GM21381 (cell line): Measurements from ENCODE around the gene ARHGEF26.
"Not testable (repeated sequence)": the region's sequence is repeated elsewhere in the genome, so short reads cannot be mapped to it uniquely, and the experiment has no call there.

Experiments used
- ATAC-seq: cut with Tn5 transposase; IDR thresholded peaks from one replicate; pipeline ENCODE4 v1.9.1; 2021; ENCODE audit warnings: mild to moderate bottlenecking, moderate library complexity; ENCODE audit not compliant: unreplicated experiment

The ARHGEF26 gene, protein sequence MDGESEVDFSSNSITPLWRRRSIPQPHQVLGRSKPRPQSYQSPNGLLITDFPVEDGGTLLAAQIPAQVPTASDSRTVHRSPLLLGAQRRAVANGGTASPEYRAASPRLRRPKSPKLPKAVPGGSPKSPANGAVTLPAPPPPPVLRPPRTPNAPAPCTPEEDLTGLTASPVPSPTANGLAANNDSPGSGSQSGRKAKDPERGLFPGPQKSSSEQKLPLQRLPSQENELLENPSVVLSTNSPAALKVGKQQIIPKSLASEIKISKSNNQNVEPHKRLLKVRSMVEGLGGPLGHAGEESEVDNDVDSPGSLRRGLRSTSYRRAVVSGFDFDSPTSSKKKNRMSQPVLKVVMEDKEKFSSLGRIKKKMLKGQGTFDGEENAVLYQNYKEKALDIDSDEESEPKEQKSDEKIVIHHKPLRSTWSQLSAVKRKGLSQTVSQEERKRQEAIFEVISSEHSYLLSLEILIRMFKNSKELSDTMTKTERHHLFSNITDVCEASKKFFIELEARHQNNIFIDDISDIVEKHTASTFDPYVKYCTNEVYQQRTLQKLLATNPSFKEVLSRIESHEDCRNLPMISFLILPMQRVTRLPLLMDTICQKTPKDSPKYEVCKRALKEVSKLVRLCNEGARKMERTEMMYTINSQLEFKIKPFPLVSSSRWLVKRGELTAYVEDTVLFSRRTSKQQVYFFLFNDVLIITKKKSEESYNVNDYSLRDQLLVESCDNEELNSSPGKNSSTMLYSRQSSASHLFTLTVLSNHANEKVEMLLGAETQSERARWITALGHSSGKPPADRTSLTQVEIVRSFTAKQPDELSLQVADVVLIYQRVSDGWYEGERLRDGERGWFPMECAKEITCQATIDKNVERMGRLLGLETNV

DNA sequence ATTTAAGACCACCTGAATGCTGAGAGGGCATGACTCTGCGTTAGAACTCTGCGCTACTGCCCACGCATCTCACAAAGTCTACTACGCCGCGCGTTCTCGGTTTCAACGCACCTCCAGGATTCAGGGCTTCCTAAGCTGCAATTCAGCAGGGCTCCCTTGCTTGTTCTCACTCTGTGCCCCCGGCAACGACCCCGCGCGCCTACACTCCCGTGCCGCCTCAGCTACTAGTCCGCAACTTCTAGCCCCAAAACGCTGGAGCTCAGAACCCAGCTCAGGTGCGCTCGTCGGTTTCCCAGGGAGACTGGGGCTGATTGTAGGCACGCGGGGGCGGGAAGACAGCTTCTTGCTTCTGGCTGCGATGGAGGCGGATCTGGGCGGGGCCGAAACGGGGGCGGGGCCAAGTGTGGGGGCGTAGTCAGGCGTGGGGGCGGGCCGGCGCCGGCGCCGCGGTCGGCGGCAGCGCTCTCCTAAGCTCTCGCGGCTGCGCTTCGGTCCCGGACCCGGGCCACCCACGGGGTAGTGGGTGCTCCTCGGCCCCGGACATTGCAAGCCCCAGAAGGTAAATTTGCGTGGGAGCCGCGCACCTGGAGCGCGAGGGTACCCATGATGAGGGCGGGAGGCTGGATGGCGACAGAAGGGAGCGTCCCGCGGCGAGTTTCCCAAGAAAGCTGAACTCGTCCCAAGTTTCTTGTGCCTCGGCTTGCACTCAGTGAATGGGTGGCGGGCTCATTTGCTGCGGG lies at the start of gene ARHGEF26:
TSS of gene ARHGEF26 (plus strand) at position 430 of the 740 bp plus-strand sequence. CDS start 603 bp downstream, outside the sequence.
- peak; percentile 81 for ATAC-seq

DNA sequence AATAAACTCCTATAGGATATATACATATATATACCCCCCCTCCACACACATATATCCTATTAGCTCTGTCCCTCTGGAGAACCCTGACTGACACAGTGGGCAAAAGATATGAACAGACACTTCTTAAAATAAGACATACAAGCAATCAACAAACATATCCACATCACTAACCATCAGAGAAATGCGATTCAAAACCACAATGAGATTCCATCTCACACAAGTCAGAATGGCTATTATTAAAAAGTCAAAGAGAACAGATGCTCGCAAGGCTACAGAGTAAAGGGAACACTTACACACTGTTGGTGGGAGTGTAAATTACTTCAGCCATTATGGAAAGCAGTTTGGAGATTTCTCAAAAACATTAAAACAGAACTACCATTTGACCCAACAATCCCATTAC lies 46.2 kb upstream of the ARHGEF26 start:
- ATAC-seq = no peak

DNA sequence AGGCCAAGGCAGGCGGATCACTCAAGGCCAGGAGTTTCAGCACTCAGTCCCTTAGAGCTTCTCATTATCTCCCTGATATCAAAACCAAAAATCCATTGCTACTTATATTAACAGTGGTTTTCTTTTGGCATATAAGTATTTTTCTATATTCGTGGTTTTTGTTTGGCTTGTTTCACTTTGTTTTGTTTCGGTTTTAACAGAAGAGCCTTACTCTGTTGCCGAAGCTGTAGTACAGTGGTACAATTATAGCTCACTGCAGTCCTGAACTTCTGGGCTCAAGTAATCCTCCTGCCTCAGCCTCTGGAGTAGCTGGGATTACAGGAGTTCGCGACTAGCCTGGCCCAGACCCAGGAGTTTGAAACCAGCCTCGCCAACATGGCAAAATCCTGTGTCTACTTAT lies 42.5 kb upstream of the ARHGEF26 start:
- no peak for ATAC-seq

DNA sequence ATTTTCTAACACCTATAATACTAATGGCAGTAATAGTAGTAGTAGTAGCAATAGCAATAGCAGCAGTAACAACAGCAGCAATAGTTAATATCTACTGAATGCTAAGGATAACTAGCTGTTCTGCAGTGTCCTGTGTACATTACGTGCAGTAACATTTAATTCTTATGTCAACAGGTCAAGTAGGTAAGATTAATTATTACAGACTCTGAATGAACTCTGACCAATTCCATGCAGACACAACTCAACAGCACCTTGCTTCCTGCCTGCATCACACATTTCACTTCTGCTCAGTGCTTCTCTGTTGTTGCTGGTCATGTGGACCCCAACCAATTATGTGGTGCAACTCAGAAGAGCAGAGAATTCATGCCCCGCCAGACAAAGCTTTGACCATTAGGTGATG lies 39.9 kb upstream of the ARHGEF26 start:
- ATAC-seq = no peak

DNA sequence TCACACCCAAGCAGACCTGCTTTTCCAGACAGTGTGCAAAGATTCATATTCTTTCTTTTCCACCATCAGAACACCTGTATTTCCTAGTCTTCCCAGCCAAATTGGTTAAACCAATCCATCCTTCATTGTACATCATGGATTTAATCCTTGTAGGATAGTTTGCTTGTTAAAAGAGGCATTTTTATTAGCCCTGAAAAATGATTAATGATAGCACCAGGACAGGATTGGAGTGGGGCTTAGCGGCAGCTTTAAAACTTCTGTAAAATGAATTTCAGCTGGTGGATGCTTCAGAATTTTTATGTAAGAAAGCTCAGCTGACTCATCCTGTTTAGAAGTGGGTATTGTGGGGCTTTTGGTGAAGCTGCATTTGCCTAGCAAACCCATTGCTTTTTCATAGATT lies 36.1 kb upstream of the ARHGEF26 start:
- ATAC-seq = no peak

DNA sequence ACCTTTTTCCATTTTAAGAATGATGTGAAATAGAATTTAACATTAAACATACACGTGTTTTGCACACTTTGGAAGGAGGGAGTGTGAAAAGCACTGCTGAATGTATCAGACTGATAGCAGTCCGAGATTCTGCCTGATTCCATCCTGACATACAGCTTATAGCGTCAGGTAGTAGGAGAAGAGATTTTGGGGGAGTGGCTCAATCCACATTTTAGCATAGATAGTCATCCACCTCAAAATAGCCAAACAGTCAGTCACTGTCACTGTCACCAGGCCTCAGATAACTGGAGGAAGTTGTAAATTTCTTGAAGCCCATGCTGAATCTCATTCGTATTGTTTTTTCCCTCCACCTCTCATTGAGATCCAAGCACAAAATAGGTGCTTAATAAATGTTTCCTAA lies 35.4 kb upstream of the ARHGEF26 start:
- ATAC-seq = no peak

DNA sequence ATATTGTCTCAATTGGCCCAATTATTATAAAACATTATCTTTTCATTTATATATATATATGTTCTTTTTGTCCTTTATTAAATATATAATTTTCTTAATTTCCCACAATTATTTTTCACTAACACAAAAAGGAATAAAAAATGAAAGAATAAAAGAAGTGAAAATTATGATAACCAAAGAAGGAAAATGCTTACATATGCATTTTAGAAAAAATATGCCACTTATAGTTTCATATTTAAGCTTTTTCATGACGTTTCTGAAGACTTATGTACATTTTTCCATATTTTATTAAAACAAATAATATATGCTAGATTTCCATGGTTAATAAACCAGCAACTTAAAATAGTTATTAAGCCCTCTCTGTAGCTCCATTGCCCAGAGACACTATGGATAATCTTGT lies 34.9 kb upstream of the ARHGEF26 start:
- no peak for ATAC-seq

DNA sequence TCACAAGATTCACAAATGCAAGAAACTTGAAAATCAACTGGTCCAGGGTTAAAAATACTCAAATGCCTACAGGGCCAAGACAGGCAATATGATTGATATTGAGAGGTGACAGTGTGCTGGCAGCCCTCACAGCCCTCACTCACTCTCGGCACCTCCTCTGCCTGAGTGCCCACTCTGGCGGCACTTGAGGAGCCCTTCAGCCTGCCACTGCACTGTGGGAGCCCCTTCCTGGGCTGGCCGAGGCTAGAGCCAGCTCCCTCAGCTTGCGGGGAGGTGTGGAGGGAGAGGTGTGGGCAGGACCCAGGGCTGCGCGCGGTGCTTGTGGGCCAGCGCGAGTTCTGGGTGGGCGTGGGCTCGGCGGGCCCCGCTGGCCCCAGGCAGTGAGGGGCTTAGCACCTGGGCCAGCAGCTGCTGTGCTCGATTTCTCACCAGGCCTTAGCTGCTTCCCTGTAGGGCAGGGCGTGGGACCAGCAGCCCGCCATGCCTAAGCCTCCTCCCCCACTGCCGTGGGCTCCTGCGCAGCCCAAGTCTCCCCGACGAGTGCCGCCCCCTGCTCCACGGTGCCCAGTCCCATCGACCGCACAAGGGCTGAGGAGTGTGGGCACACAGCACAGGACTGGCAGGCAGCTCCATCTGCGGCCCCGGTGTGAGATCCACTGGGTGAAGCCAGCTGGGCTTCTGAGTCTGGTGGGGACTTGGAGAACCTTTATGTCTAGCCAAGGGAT lies 33.3 kb upstream of the ARHGEF26 start:
- not testable (repeated sequence) for ATAC-seq

DNA sequence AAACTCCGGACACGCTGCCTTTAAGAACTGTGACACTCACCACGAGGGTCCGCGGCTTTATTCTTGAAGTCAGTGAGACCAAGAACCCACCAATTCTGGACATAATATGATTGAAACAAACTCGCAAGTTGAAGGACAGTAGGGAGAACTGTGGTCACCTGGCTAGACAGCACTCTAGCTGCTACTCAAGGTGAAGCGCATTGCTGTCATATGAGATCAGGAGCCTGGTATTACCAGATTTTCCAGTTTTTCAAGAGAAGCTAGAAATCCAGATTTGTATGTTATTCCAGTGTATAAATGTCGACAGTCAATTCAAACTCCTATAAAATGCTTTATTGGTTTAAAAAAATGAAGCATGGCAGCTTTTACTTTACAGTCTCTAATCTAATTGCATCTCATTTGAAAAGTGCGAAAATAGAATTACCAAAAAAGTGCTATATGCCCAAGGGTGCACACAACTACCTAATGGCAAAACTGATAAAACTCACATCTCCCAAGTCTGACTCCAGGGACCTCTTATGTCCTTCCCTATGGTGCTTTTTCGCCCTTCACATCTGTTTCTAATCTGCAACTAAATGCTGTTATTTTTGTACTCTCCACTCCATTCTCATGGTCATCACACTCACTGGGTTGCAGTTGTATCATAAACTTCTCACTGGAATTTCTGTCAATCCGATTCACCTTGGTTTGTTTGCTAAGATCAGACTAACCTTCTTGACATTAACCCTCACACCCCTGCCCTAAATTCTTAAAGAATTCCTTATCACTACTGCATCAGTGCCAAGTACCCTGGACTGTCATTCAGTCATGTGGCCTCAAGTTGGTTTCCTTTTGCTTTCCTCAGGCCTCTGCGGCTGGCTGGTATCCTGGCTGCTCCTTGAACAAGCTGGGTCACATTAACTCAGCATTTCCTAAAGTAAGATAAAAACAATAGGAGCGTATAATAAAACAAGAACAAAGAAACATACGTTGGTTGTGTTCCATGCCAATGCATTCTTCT lies 31.5 kb upstream of the ARHGEF26 start:
- ATAC-seq = no peak

DNA sequence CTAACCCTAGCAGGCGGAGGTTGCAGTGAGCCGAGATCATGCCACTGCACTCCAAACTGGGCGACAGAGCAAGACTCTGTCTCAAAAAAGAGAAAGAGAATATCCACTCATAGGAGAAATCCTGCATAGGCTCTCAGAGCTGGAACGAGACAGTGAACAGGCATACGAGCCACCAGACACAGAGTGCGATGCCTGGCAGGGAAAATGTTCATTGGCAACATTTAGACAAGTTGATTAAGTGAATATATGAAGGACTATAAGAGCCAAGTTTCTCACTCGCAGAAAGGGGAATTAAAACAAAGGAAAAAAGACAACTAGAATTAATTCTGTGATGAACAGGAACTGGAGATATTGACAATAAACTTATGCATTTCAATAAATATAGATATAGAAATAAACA lies 27.1 kb upstream of the ARHGEF26 start:
- no peak for ATAC-seq

DNA sequence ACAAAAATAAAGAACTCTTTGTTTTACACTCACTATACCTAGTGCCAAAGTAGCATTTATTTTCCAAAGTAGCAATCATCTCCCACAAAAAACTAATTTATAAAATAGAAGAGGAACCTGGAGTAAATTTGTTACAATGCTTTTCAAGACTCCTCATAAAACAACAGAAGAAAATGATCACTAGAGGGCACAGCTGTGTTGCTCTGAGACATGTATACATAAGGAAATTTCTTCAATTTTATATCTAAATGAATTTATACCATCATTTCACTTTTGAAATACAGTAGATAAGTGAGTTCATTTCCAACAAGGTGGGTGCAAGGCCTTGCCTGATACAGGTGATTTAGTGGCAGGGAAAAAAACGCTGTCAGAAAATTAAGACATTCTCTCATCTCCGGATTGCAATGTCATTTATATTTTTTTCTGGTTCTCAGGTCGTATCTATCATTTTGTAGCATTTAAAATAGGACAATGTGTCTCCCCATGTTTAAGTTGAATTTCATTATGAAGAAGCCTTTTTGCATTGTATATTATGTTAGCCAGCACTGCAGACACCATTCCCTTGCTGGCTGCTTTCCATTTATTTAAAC lies 25.3 kb upstream of the ARHGEF26 start:
- no peak for ATAC-seq

DNA sequence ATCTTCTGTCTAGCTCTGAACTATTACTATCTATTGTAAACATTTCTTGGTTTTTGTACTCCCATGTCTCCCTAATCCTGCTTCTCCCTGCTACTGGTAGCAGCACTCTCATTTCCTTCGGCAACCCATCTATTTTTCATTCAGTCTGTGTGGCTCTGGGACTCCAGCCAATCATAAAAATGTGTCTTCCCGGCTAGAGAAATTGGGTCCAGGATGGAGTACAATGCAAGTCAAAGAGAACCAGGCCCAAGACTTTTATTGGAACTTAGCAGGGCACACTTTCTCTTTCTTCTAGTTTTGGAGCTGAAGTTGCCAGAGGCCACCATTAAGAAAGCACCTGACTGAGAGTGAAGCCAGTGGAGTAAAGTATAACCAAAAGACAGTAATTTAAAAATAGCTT lies 22.8 kb upstream of the ARHGEF26 start:
- no peak for ATAC-seq

DNA sequence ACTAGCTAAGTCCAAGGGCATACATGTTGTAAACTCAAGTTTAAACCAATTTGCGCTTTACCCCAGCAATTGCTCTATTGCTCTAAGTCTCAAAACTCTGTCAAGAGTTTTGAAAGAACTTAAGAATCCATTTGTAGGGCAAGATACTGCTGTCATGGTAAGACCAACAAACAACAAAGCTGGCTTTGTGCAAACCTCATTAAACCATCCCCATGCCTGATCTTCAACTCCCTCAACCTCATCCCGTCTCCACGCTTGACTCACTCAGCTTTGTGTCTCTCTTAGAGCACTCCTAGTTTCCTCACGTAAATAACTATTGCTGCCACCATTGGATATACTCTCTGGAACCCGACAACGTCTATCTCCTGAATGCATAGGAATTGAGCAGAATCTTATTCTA lies 20.6 kb upstream of the ARHGEF26 start:
- no peak for ATAC-seq

DNA sequence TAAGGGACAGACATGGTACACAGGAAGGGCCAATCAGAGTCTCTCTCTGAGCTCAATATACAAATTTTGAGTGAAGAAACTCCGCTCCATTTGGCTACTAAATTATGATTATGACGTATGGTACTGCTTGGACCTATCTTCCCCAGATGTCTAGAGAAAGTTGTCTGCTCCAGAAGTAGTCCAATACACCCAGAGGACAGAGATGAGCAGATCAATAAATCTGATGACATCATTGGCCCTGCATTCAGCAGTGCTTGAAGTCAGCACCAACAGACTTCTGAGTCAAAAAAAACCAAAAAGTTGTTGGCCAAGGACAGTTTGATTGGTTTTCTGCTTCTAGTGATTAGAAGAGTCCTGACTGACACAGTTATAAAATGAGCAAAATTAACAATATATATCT lies 19.9 kb upstream of the ARHGEF26 start:
- no peak for ATAC-seq

DNA sequence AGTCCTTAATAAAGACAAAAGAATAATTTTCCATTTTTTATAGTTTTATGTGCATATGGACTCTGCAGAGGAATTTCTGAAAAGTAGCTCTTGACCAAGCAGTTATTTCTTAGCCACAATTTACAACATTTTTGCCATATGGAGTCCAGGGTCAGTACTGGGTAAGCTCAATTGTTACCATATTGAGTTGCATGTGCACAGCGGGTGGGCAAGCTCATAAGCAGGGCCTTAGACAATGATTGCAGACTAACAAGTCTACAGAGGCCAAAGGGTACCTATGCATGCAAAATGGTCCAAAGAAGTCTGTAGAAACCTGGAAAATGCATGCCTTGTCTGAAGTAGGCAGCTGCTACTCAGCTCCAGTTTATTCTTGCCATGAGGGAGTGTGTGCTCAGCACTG lies 19.0 kb upstream of the ARHGEF26 start:
- ATAC-seq = no peak

DNA sequence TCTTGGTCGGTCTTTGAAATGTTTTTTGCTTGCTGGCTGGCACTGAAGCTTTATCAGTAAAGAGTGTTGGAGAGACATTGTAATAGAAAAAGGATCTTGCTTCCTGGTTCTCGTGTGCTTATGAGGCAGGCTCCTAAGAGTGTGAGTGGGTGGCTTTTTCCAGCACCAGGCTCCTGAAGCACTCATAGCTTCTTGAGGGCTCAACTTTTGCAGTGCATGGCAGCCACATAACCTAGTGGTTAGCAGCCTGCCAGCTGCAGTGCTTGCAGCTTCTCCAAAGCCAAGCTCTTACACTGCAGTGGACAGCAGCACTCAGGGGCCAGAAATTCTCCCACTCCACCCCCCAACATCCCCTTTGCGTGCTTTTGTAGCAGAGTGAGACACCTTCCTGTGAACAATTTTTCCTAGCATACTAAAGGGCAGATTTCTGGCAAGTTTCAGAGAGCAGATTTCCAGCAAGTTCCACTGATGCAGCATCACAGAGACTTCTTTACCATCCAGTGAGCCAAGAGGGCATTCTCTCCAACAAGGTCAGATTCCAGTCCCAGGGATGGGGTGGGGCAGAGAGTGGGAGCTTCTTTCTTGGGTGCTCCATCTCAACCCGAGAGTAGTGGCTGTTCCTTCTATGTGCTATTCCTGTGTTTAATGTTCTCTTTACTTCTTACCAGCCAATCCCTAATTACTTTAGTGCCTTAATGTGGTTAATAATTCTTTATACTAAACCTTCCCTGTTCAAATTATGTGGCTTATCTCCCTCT lies 15.8 kb upstream of the ARHGEF26 start:
- ATAC-seq = no peak

DNA sequence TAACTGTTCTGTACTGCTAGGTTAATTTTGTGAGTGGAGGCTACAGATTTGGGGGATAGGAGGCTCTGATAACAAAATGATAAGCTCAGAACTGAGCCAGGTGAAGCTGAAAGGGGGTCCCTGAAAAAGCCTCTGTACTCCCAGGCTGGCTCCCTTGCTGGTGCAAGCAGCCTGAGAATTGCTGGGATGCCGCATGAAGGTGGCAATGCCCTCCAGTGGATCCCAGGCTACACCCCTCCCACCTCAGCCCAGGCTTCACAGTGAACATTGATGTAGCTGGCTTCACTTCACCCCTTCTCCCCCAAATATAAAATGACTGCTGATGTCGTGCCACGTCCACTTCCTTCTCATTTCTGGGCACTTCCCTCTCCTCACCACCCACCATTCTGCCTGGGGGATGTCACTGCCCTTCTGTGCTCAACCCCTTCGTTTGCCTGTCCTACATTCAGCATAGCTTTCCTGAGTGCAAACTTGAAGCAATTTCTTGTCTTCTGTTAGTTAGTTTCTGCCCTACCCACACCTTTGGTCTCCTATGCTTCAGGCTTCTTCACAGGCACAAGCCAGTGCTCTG lies 9.7 kb upstream of the ARHGEF26 start:
- no peak for ATAC-seq
